Mucosa of gallbladder (tissue), 1 donor: ENCODE data around the gene FASN. TPM values are rescaled to one million over a fixed set of nuclear protein-coding genes. Genes with fewer than 3 reads are reported as not detected.
"Not testable (repeated sequence)": the region's sequence is repeated elsewhere in the genome, so short reads cannot be mapped to it uniquely, and the experiment has no call there.

Source experiments
- DNase-seq: peaks from one replicate; pipeline ENCODE4 v3.0.0-alpha.2; 2020; ENCODE audit warnings: low spot score
- total RNA-seq: library from RNA; stranded (reverse); gene quantifications from one replicate; pipeline ENCODE4 v1.2.1, GENCODE V29; 2021
- donor health status: DM: no; HTN: no; CAD: no.

FASN gene
- total RNA-seq, 1 donor from 2014 or later = 181 TPM

DNA sequence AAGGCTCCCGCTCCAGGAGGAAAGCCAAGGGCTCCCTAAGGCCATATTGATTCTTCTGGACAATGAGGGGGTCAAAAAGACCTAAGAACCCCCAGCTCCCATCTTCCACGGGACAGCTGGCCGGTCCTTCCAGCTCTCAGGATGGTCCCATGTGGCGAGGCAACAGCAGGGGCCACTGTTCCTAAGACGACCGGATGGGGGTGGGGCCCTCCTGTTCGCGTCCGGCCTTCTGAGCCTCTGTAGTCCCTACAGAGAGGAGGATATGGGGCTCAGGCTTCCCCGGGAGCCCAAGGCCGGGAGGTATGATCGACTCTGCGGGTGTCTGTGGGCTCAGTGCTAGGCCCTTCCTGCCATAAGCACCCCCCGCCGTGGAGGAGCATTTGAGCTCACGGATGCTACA is 54.5 kb downstream of the FASN start:
- DNase-seq = no peak

DNA sequence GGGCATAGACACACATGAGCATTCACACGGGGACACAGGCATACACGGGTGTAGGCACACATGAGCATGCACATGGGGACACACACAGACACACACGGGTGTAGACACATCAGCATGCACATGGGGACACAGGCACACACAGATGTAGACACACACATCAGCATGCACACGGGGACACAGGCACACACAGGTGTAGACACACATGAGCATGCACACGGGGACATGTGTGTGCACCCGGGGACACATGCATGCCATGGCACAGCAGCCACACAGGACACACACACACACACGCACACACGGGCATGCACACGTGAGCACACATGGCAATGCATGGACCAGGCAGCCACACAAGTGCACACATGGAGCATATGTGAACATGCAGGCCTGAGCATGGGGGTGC is 55.4 kb downstream of the FASN start:
- no peak for DNase-seq

- DNase-seq = no peak
Measured at GRCh38 chr17:82041144-82041814, 56.8 kb downstream of the FASN start.

DNA sequence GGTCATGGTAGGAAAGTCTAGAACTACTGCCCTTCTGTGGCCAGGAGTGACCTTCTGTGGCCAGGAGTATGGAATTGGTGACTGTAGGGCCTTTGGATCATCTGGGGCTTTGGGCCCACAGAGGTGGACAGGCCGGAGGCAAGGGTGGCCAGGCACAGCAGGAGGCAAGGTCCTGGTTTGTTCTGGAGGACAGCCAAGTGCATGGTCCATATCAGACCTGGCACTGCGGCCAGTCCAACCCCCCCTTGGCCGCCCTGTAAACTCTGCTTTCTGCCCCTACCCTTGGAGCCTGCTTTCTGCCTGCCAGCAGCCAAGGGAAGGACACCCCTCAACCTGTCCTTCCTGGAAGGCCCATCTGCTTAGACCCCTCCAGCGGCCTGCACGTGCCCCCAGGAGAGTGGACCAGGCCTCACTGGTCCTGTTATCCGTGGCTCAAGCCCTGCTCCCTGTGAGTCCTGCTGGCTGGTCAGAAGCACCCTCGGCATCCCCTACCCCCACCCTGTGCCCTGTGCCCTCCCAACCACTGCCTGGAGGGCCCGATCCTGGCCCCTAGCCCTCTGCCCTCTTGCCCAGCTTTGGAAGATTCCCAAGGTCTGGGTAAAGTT is 58.2 kb downstream of the FASN start:
- DNase-seq = no peak

- DNase-seq = not testable (repeated sequence)
Measured at GRCh38 chr17:82038796-82039409, 59.1 kb downstream of the FASN start.

DNA sequence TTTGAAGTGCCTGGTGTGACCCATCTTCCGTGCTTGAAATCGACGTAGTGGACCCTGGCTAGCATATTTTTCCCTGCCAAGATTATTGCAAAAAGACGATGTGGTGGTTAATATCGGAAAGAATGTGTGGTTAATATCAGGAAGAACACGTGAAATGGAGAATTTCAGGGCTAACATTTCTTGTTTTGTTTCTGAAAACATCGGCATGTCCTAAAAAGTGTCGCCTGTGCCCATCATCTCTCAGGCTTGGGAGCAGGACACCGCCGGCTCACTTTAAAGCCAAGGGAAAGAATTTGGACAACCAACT is 60.2 kb downstream of the FASN start:
- no peak for DNase-seq

DNA sequence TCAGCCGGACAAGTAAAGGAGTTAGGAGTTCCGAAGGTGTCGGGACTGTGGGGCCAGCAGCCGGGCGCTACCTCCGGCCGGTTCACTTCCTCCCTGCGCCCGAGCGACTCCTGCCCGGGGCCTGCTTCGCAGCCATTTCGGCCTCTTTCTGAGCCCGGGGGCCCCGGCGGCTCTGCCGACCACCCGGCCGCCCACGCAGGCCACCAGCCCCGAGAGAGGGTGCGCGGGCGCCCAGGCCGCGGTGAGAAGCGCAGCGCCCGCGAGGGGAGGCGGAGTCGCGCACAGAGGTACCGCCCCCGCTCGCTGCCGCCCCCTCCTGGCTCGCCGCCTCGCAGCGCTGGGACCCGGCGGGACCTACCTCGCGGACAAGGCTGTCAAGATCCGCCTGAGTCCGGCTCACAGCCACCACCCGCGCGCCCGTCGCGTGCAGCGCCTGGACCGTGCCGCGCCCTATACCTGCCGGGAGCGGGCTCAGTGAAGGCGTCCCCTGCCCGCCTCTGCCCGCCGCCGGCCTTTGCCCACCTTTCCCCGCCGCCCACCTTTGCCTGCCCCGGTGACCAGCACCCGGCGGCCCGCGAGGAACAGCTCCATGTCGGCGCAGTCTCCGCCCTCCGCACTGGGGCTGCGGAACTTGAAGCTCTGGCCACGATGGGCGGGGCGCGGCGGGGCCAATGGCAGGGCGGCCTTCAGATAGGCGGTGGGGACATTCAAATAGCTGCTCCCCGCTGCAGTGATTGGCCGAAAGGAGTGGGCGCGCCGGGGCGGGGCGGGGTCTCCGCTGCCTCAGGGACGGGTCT is 60.7 kb downstream of the FASN start, which contains the start of gene DCXR:
TSS of gene DCXR (minus strand) at position 606 of the 797 bp plus-strand sequence. CDS start at position 591, 15 bp downstream.
- DNase-seq = peak; percentile 97

DNA sequence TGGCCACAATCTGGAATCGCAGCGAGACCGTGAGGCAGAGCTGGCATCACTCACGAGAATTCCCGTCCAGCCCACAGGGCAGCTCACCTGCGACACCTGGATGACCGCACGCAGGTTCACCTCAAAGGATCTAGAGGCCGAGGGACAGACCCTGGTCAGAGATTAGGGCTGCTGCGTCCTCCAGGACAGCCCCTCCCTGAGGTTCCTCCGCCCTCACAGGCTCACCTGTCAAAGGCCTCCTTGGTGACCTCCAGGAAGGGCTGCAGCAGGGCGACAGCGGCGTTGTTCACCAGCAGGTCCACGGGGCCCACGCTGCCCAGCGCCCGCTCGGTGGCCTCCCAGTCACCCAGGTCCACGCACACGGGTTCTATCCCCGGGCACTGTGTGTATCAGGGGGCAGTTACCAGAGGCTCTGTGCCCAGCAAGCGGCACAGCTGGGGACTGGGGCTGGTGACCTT is 61.4 kb downstream of the FASN start:
- no peak for DNase-seq

GRCh38 chr17:82035956-82036633 is 61.9 kb downstream of the FASN start:
- no peak for DNase-seq

DNA sequence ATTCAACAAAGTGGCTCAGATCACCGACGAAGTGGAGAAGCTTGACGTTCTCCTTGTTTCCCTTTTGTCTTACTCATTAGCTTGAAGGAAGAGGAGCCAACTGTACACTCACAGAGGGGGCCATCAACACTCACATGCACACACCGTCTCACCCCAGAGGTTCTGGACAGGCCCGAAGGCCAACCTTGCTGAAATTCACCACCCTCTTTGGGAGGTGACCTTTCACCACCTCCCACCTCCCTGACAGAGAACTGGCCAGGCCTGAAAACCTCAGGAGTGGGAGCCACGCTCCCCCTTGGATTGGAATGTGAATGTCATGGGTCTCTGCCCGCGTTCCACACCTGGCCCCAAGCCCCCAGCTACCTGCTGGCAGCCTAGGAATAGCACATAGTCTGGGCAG is 62.5 kb downstream of the FASN start:
- no peak for DNase-seq

DNA sequence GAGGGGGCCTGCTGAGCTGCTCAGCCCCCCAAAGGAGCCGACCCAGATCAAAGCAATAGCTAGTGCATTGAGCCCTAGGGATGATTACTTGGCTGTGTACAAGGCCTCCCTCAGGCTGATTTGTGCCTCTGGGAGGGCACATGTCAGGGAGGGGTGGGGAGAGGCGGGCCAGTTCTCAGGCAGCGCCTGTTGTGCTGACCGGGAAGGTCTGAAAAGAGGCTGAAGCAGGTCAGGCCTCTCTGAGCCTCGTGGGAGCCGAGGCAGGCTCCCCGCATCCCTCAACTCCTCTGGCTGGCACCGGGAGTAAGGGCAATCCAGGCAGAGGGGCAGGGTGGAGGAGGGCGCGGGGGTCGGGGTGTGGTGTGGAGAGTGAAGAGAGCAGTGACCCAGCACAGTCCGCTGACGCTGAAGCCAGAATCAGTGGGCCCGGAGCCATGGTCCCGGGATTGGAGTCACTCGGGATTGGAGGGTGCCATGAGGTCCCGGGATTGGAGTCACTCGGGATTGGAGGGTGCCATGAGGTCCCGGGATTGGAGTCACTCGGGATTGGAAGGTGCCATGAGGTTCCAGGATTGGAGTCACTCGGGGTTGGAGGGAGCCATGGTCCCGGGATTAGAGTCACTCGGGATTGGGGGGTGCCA is 63.5 kb downstream of the FASN start:
- DNase-seq = no peak

GRCh38 chr17:82033359-82034085 is 64.5 kb downstream of the FASN start:
- DNase-seq = no peak

GRCh38 chr17:82031885-82032627 is 66.0 kb downstream of the FASN start:
- no peak for DNase-seq

- no peak for DNase-seq
Measured at GRCh38 chr17:82031303-82031884, 66.6 kb downstream of the FASN start, which contains the start of gene RAC3. RAC3 (plus strand) TSS chr17:82031678; CDS start chr17:82031762, 84 bp downstream.

GRCh38 chr17:82030470-82031302 is 67.3 kb downstream of the FASN start:
- DNase-seq = peak; percentile 77

GRCh38 chr17:82029990-82030469 is 68.0 kb downstream of the FASN start:
- DNase-seq = no peak

GRCh38 chr17:82029391-82029790 is 68.6 kb downstream of the FASN start:
- no peak for DNase-seq

GRCh38 chr17:82028966-82029365 is 69.1 kb downstream of the FASN start:
- DNase-seq = no peak
